Smooth muscle cell (in vitro differentiated cells): ENCODE data around the gene KLHL8. TPM values are rescaled to one million over a fixed set of nuclear protein-coding genes. Genes with fewer than 3 reads are reported as not detected.
A peak's percentile ranks its signal among the peaks of the same experiment; 100 is the strongest.

ENCODE experiments used
- DNase-seq: peaks from one replicate; lab custom pipeline; 2025; ENCODE audit not compliant: unreplicated experiment; lab: John Stamatoyannopoulos, UW
- H2AFZ ChIP-seq: fragments of 200-600 bp; sonication (generic); 2 replicates; pipeline ENCODE4 v1.6.0; 2016; ENCODE audit warnings: antibody characterized with exemption, low read depth, mild to moderate bottlenecking
- H3F3A ChIP-seq: fragments of 200-600 bp; sonication (generic); 2 replicates; pipeline ENCODE4 v1.6.0; 2017; ENCODE audit warnings: antibody characterized with exemption, low read depth
- H3K27ac ChIP-seq: fragments of 200-600 bp; sonication (generic); 2 replicates; pipeline ENCODE4 v1.5.1; 2016; ENCODE audit warnings: low read depth, mild to moderate bottlenecking
- H3K27me3 ChIP-seq: fragments of 200-600 bp; sonication (generic); 2 replicates; pipeline ENCODE4 v1.6.1; 2016; ENCODE audit warnings: low read depth, mild to moderate bottlenecking
- H3K36me3 ChIP-seq: fragments of 200-600 bp; sonication (generic); 2 replicates; pipeline ENCODE4 v1.5.1; 2016; ENCODE audit warnings: low read depth
- H3K4me1 ChIP-seq: fragments of 200-600 bp; sonication (generic); 2 replicates; pipeline ENCODE4 v1.5.1; 2016; ENCODE audit warnings: low read depth
- H3K4me2 ChIP-seq: fragments of 200-600 bp; sonication (generic); 2 replicates; pipeline ENCODE4 v1.6.0; 2016; ENCODE audit warnings: mild to moderate bottlenecking
- H3K4me3 ChIP-seq: fragments of 200-600 bp; sonication (generic); 2 replicates; pipeline ENCODE4 v1.5.1; 2016; ENCODE audit warnings: mild to moderate bottlenecking
- H3K79me2 ChIP-seq: fragments of 200-600 bp; sonication (generic); 2 replicates; pipeline ENCODE4 v1.6.0; 2016; ENCODE audit warnings: low read depth, mild to moderate bottlenecking
- H3K9ac ChIP-seq: fragments of 200-600 bp; sonication (generic); 2 replicates; pipeline ENCODE4 v1.6.0; 2016; ENCODE audit warnings: low read depth
- H3K9me3 ChIP-seq: fragments of 200-600 bp; sonication (generic); replicated peaks from 2 replicates; pipeline ENCODE4 v1.5.1; 2016; ENCODE audit warnings: low read depth
- H4K20me1 ChIP-seq: fragments of 200-600 bp; sonication (generic); 2 replicates; pipeline ENCODE4 v1.6.0; 2016; ENCODE audit warnings: low read depth
- WGBS: methylation state at CpG from one replicate; pipeline ENCODE4 v1.1.7; 2016; ENCODE audit warnings: low lambda C conversion rate; 5-methylcytosine and 5-hydroxymethylcytosine counted together
- polyA plus RNA-seq: library from polyadenylated mRNA; unstranded; fragments of >200 nt; fragmentation: Nextera tagmentation; extraction: Ambion mirVana; gene quantifications from 2 replicates; pipeline ENCODE4 v1.2.1, GENCODE V29; 2016
- total RNA-seq: library from RNA; depleted of rRNA; stranded (reverse); fragments of >200 nt; gene quantifications from 2 replicates; pipeline ENCODE4 v1.2.3, GENCODE V29; 2014
- TF ChIP-seq, protein P1 (sequence below): fragments of 200-600 bp; sonication (generic); IDR thresholded peaks from 2 replicates; pipeline ENCODE4 v1.5.1; 2017; ENCODE audit warnings: borderline replicate concordance, mild to moderate bottlenecking, antibody characterized with exemption; ENCODE audit not compliant: insufficient read depth, poor library complexity, severe bottlenecking

Gene KLHL8
- total and polyA plus RNA-seq, 2 experiments from 2014 or later, result 6.3 to 8.8 TPM

DNA sequence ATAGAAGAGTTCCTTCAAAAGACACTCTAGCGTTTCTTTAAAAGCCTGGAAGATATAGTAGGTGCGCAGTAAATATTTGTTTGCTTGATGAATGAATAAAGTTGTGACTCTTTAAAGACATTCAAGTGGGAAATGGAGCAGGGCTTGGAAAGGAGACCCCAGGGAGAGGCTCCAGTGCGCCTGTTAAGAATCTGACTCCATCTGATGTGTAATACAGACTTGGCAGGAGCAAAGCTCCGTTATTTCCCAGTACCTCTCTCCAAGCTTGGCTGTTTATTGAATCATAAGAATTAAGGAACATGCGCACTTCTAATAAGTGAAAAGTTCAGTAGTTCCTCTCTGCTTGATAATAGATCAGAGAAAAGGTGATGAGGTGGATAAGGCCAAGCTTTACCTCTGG, 18.8 kb upstream of the KLHL8 start:
- no peak for DNase-seq
- H3K9me3 ChIP-seq, result no peaks in the 10 kb centered on the region
- no peaks in the 10 kb centered on the region for H3K79me2 ChIP-seq
- no peak overlapping the region for H2AFZ ChIP-seq
- no peak overlapping the region for H3K27ac ChIP-seq
- no peaks in the 10 kb centered on the region for H3K27me3 ChIP-seq
- no peak overlapping the region for H3K4me2 ChIP-seq
- H3K9ac ChIP-seq, result no peak overlapping the region
- H3F3A ChIP-seq, result peaks cover 6% of the 10 kb centered on the region
- H3K4me1 ChIP-seq, result peaks cover 7% of the 10 kb centered on the region
- no peak overlapping the region for H3K4me3 ChIP-seq
- no peaks in the 10 kb centered on the region for H4K20me1 ChIP-seq
- no peaks in the 10 kb centered on the region for H3K36me3 ChIP-seq
- WGBS, result 93% methylated on average over 5 of the region's 5 CpGs
- TF ChIP-seq, protein P1, sequence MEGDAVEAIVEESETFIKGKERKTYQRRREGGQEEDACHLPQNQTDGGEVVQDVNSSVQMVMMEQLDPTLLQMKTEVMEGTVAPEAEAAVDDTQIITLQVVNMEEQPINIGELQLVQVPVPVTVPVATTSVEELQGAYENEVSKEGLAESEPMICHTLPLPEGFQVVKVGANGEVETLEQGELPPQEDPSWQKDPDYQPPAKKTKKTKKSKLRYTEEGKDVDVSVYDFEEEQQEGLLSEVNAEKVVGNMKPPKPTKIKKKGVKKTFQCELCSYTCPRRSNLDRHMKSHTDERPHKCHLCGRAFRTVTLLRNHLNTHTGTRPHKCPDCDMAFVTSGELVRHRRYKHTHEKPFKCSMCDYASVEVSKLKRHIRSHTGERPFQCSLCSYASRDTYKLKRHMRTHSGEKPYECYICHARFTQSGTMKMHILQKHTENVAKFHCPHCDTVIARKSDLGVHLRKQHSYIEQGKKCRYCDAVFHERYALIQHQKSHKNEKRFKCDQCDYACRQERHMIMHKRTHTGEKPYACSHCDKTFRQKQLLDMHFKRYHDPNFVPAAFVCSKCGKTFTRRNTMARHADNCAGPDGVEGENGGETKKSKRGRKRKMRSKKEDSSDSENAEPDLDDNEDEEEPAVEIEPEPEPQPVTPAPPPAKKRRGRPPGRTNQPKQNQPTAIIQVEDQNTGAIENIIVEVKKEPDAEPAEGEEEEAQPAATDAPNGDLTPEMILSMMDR, result no peak

DNA sequence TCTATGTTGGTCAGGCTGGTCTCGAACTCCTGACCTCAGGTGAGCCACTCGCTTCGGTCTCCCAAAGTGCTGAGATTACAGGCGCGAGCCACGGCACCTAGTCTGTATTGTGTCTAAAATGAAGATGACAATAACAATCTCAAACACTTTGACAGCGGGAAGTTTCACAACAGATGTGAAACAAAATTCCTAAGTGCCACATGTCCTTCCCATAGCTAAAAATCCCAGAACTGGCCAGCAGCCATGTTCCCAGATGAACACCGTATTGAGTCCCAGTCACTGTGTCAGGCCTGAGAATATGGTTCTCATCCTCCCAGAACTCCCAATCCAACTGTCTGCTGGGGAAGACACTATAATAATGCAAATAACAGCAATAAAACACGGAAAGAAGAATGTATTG, 16.4 kb upstream of the KLHL8 start:
- Histone ChIP-seq H3K27ac (no peak overlapping the region), H3K4me1 (peaks cover 7% of the 10 kb centered on the region), H3K4me3 (no peak overlapping the region), H3F3A (no peaks in the 10 kb centered on the region), H3K79me2 (no peaks in the 10 kb centered on the region), H3K9ac (no peak overlapping the region), H3K36me3 (no peaks in the 10 kb centered on the region), H3K27me3 (no peaks in the 10 kb centered on the region), H4K20me1 (no peaks in the 10 kb centered on the region), H3K4me2 (no peak overlapping the region), H2AFZ (no peak overlapping the region), H3K9me3 (no peaks in the 10 kb centered on the region)
- 91% methylated on average over 9 of the region's 9 CpGs for WGBS
- TF ChIP-seq, protein P1, result no peak
- DNase-seq, result no peak

DNA sequence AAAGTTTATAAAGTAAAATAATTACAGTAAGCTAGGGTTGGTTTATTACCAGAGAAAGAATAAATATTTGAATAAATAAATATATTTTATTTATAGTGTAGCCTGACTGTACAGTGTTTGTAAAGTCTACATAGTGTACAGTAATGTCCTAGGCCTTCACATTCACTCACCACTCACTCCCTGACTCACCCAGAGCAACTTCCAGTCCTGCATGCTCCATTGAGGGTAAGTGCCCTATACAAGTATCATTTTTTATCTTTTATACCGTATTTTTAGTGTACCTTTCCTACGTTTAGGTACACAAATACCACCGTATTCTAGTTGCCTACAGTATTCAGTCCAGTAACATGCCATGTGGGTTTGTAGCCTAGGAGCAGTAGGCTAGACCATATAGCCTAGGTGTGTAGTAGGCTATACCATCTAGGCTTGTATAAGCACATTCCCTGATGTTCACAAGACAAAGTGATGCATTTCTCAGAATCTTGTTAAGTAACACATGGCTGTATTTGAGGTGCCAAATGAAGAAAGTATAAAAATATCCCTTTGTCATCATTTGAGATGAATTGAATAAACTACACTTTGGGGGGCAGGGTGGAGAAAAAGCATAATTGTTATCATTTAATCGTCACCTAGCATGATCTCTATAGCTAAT, 14.7 kb upstream of the KLHL8 start:
- DNase-seq, result no peak
- Histone ChIP-seq H3K9ac (no peak overlapping the region), H3K79me2 (no peaks in the 10 kb centered on the region), H3K4me1 (peaks cover 4% of the 10 kb centered on the region), H4K20me1 (no peaks in the 10 kb centered on the region), H3K27ac (peak overlapping the region; percentile 54), H2AFZ (peak overlapping the region; percentile 97), H3K4me3 (peak overlapping the region; percentile 59), H3K9me3 (no peaks in the 10 kb centered on the region), H3K4me2 (peak overlapping the region; percentile 88), H3K36me3 (no peaks in the 10 kb centered on the region), H3K27me3 (peaks cover 9% of the 10 kb centered on the region), H3F3A (no peaks in the 10 kb centered on the region)
- WGBS, result 71% methylated on average over 4 of the region's 4 CpGs
- TF ChIP-seq, protein P1, result no peak

DNA sequence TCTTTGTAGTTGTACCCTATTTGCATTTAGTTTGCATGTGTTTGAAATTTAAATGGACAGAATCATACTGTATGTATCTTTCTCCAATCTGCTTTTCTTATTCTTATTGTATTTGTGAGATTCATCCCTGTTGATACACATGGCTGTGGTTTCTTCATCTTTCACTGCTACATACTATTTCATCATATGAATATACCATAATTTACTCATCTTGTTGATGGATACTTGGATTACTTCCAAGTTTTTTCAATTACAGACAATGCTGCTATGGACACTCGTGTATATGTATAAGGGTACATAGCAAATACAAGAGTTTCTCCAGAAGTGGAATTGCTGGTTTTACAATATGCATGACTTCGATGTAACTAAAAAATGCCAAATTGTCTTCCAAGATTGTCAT, 11.8 kb upstream of the KLHL8 start:
- no peak overlapping the region for H3K27ac ChIP-seq
- no peaks in the 10 kb centered on the region for H3K4me1 ChIP-seq
- H3K27me3 ChIP-seq, result peaks cover 12% of the 10 kb centered on the region
- H3K9ac ChIP-seq, result no peak overlapping the region
- no peak for DNase-seq
- H3K9me3 ChIP-seq, result no peaks in the 10 kb centered on the region
- no peaks in the 10 kb centered on the region for H3F3A ChIP-seq
- no peaks in the 10 kb centered on the region for H4K20me1 ChIP-seq
- H3K79me2 ChIP-seq, result no peaks in the 10 kb centered on the region
- no peaks in the 10 kb centered on the region for H3K36me3 ChIP-seq
- TF ChIP-seq, protein P1, result no peak
- no peak overlapping the region for H2AFZ ChIP-seq
- H3K4me2 ChIP-seq, result no peak overlapping the region
- WGBS, result 95% methylated on average over 2 of the region's 2 CpGs
- H3K4me3 ChIP-seq, result no peak overlapping the region
